Measurements from ENCODE around the gene PPA1.
"Not testable (repeated sequence)": the region's sequence is repeated elsewhere in the genome, so short reads cannot be mapped to it uniquely, and the experiment has no call there.

Gene PPA1

GRCh38 chr10:70227548-70228320, 5.5 kb downstream of the PPA1 start:
- in situ Hi-C loops (cut with HindIII; ENCODE audit: low pct_ligation_motif_present, low pct_unique_long_range_greater_than_20kb, low sequenced_read_pairs), result no loop called here
- no peak for DNase-seq

DNA sequence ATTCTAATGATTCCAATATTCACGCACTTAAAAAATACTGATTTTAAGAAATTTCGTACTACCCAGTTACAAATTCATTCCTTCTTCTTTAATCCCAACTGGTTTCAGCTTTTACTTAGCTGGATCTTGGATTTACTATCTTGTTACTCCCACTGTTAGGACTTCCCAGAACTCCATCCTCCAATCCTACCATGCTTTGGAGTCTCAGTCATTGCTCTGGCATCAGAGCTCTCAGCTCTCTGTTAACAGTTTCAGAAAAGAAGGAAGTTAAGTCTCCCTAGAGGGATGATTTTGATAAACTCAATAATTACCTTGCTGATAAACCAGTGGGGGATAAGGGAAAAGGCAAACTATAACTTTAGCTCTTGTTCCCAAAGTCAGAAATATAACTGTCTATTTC, 9.5 kb downstream of the PPA1 start:
- DNase-seq, result no peak
- in situ Hi-C loops (cut with HindIII; ENCODE audit: low pct_ligation_motif_present, low pct_unique_long_range_greater_than_20kb, low sequenced_read_pairs), result no loop called here

DNA sequence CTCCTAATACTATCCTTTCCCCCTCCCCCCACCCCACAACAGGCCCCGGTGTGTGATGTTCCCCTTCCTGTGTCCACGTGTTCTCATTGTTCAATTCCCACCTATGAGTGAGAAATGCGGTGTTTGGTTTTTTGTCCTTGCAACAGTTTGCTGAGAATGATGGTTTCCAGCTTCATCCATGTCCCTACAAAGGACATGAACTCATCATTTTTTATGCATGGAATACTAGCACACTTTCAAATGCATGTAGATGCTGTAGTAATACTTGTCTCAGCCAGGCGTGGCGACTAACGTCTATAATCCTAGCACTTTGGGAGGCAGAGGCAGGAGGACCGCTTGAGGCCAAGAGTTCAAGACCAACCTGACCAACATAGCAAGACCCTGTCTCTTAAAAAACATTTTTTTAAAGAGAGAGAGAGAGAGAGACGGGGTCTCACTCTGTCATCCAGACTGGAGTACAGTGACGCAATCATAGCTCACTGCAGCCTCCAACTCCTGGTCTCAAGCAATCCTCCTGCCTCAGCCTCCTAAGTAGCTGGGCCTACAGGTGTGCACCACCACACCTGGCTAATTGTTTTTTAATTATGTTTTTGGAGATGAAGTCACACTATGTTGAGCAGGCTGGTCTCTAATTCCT, 10.3 kb downstream of the PPA1 start:
- DNase-seq; in situ Hi-C loops (cut with HindIII; ENCODE audit: low pct_ligation_motif_present, low pct_unique_long_range_greater_than_20kb, low sequenced_read_pairs): not testable (repeated sequence)

DNA sequence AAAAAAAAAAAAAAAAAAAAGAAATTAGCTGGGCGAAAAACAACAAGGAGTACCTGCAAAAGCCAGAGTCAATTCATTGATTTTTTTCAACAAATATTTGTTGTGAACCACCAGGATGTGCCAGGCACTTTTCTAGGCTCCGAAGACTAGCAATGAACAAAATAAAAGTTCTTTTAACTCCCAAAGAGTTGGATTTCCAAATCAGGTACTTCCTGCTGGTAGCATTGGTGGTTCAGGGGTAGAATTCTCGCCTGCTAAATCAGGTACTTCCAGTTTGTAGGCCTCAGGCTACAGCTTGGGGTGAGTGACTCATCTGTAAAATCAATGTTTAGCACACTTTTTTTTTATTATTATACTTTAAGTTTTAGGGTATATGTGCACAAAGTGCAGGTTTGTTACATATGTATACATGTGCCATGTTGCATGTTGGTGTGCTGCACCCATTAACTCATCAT, 10.9 kb downstream of the PPA1 start:
- in situ Hi-C loops (cut with HindIII; ENCODE audit: low pct_ligation_motif_present, low pct_unique_long_range_greater_than_20kb, low sequenced_read_pairs), result no loop called here
- no peak for DNase-seq

DNA sequence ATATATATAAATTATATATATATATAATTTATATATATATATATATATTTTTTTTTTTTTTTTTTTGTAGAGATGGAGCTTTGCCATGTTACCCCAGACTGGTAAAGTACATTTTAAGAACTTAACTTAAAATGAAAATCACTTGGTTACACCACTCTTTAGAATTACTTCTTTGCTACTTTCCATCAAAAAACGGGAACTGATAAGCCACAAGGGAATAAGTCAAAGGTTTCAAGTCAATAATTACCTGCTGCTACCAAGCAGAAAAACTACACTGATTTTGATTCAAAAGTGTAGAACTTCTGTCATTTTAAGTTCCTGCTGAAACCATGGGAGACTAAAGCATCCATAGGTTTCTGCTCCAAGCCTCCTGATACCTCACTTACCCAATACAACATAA, 12.2 kb downstream of the PPA1 start:
- in situ Hi-C loops (cut with HindIII; ENCODE audit: low pct_ligation_motif_present, low pct_unique_long_range_greater_than_20kb, low sequenced_read_pairs), result no loop called here
- DNase-seq, result no peak

DNA sequence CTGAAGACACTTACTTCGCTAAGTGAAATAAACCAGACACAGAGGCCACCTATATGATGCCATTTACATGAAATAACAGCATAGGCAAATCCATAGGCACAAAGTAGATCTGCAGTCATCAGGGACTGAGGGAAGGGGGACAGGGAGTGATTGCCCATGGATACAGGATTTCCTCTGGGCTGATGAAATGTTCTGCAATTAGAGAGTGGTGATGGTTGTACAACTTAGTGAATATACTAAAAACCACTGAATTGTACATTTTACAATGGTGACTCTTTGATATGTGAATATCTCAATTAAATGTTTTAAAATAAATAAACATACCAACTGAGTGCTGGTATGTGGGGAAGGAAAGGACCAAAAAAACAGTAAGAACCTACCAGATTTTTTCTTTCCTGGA, 20.4 kb downstream of the PPA1 start:
- no peak for DNase-seq
- in situ Hi-C loops (cut with HindIII; ENCODE audit: low pct_ligation_motif_present, low pct_unique_long_range_greater_than_20kb, low sequenced_read_pairs), result no loop called here

DNA sequence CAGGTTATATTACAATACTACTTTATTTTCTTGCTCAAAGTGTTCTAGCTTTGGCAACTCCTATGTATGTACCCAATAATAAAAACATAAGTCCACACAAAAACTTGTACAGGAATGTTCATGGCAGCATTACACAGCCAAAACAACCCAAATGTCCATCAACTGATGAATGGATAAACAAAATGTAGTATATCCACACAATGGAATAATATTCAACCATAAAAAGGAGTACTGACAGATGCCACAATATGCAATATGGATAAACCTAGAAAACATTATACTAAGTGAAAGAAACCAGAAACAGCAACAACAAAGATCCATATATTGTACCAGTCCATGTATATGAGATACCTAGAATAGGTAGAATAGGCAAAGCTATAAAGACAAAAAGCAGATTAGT, 21.0 kb downstream of the PPA1 start:
- in situ Hi-C loops (cut with HindIII; ENCODE audit: low pct_ligation_motif_present, low pct_unique_long_range_greater_than_20kb, low sequenced_read_pairs), result no loop called here
- DNase-seq, result no peak

GRCh38 chr10:70206762-70207161, 26.5 kb downstream of the PPA1 start:
- in situ Hi-C loops (cut with HindIII; ENCODE audit: low pct_ligation_motif_present, low pct_unique_long_range_greater_than_20kb, low sequenced_read_pairs), result no loop called here

GRCh38 chr10:70201105-70201504, 32.1 kb downstream of the PPA1 start:
- in situ Hi-C loops (cut with HindIII; ENCODE audit: low pct_ligation_motif_present, low pct_unique_long_range_greater_than_20kb, low sequenced_read_pairs), result no loop called here
- no peak for DNase-seq

More at GRCh38 chr10:70206762-70207161, 26.5 kb downstream of the PPA1 start:
- DNase-seq, result no peak

GRCh38 chr10:70198696-70199466, 34.3 kb downstream of the PPA1 start:
- in situ Hi-C loops (cut with HindIII; ENCODE audit: low pct_ligation_motif_present, low pct_unique_long_range_greater_than_20kb, low sequenced_read_pairs), result no loop called here
- no peak for DNase-seq

- in situ Hi-C loops (cut with HindIII; ENCODE audit: low pct_ligation_motif_present, low pct_unique_long_range_greater_than_20kb, low sequenced_read_pairs), result no loop called here
- DNase-seq, result no peak
These were observed 35.8 kb downstream of the PPA1 start for GRCh38 chr10:70197235-70197945.

DNA sequence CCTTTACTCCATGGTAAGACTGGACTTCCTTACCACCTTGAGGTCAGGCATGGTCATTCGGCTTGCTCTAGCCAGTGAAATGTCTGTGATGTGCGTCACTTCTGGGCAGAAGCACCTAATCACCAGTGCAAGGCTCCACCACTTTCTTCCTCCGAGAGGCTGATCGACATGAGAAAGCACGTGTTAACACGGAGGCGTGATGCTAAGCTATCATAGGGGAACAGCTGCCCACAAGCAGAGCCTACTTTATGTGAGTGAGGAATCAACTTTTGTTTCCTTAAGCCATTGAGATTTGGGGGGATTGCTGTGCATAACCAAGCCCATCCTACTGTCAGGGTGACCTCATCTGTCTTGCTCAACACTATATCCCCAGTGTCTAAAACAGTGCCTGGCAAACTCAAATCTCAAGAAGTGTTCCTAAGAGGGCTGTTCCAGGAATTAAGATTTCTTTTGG, 39.8 kb downstream of the PPA1 start:
- in situ Hi-C loops (cut with HindIII; ENCODE audit: low pct_ligation_motif_present, low pct_unique_long_range_greater_than_20kb, low sequenced_read_pairs), result no loop called here
- DNase-seq, result no peak

GRCh38 chr10:70192326-70192968, 40.8 kb downstream of the PPA1 start:
- no peak for DNase-seq
- in situ Hi-C loops (cut with HindIII; ENCODE audit: low pct_ligation_motif_present, low pct_unique_long_range_greater_than_20kb, low sequenced_read_pairs), result no loop called here

GRCh38 chr10:70191972-70192305, 41.3 kb downstream of the PPA1 start:
- DNase-seq, result peak; percentile 29
- in situ Hi-C loops (cut with HindIII; ENCODE audit: low pct_ligation_motif_present, low pct_unique_long_range_greater_than_20kb, low sequenced_read_pairs), result no loop called here

DNA sequence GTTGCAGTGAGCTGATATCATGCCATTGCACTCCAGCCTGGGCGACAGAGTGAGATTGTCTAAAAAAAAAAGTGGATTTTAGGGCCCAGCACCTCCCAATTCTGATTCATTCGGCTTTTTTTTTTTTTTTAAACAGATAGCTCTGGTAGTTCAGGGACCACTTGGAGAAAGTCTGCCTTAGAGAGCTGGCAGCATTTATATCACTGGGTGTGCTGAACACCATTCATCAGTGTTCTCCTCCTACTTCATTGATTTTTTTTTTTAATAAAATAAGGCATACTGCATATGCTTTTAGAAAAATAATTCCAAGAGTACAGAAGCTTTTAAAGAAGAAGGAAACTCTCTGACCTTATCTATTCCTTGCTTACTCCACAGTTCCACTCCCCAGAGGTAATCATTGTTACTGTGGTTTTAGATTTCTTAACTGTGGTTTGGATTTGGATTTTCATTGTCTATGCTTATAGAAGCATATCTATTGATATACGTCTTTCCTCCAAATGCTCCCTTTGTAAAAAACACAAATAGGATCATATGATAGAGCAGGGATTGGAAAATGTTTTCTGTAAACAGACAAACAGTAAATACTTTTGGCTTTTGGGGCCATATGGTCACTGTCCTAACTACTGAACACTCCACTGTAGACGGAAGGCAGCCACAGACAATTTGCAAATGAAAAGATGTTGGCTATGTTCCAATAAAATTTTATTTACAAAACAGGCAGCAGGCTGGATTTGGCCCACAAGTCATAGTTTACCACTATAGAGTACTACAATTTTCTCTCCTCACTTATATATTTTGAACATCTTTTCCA, 41.9 kb downstream of the PPA1 start:
- DNase-seq, result no peak
- in situ Hi-C loops (cut with HindIII; ENCODE audit: low pct_ligation_motif_present, low pct_unique_long_range_greater_than_20kb, low sequenced_read_pairs), result no loop called here

DNA sequence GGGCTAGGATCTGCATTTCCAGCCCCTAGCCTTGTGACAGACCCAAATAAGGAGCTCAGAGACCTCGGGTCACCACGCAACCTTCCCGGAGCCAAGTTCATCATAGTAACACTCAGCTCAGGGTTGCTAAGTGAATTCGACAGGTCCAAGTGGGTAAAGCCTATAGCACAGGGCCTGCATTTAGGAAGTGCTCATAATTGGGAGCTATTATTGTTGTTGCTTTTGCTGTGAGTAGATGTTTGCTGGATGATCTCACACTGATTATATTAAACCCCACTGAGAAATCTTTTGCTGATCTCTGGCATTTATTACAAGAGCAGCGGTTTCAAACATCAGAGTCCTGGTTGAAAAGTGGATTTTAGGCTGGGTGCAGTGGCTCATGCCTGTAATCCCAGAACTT, 42.6 kb downstream of the PPA1 start:
- in situ Hi-C loops (cut with HindIII; ENCODE audit: low pct_ligation_motif_present, low pct_unique_long_range_greater_than_20kb, low sequenced_read_pairs), result no loop called here
- DNase-seq, result no peak

GRCh38 chr10:70190102-70190501, 43.1 kb downstream of the PPA1 start:
- no peak for DNase-seq
- in situ Hi-C loops (cut with HindIII; ENCODE audit: low pct_ligation_motif_present, low pct_unique_long_range_greater_than_20kb, low sequenced_read_pairs), result no loop called here

DNA sequence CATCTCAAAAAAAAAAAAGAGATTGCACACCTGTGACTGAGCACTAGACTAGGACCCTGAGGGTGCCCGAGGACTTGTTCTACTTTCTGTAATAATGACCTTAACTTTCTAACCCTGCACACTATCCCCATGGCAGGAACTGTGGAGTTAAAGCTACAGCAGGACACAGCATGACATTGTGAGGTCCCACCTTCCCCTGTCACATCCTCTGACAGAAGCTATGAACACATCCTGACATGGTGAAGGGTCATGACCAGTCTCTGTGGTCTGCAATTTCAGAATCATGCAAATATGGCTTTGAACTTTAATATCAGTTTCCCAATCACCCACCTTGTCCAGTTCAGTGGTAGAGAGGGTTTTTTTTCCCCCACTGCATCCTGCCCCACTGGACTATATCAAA, 44.5 kb downstream of the PPA1 start:
- in situ Hi-C loops (cut with HindIII; ENCODE audit: low pct_ligation_motif_present, low pct_unique_long_range_greater_than_20kb, low sequenced_read_pairs), result no loop called here
- DNase-seq, result no peak
